ENCODE measurements around the gene CBFA2T3.

Gene CBFA2T3

GRCh38 chr16:88917915-88918627, 58.9 kb downstream of the CBFA2T3 start:
- Histone ChIP-seq H3K36me3 (ENCODE audit: insufficient read depth, low read length) (no peaks in the 10 kb centered on the region), H3K4me1 (ENCODE audit: insufficient read depth, low read length) (no peaks in the 10 kb centered on the region), H4K20me1 (ENCODE audit: insufficient read depth, low read length) (0 out of 2 replicates have a peak, but pooled peaks cover 6% of the 10 kb centered on the region), H3K4me3 (ENCODE audit: low read depth in 1 of 2, low read length in 2 of 2) (no peak overlapping the region), H2AFZ (ENCODE audit: low read depth, low read length) (no peak overlapping the region), H3K27me3 (ENCODE audit: insufficient read depth, low read length, poor library complexity) (no peaks in the 10 kb centered on the region), H3K79me2 (ENCODE audit: insufficient read depth, low read length) (no peaks in the 10 kb centered on the region), H3K27ac (ENCODE audit: low read length) (no peak overlapping the region), H3K9me3 (ENCODE audit: insufficient read depth, low read length, severe bottlenecking) (no peaks in the 10 kb centered on the region), H3K9ac (ENCODE audit: low read depth, low read length) (no peak overlapping the region), H3K4me2 (ENCODE audit: insufficient read depth, low read length) (no peak overlapping the region)
- TF ChIP-seq, protein P1, sequence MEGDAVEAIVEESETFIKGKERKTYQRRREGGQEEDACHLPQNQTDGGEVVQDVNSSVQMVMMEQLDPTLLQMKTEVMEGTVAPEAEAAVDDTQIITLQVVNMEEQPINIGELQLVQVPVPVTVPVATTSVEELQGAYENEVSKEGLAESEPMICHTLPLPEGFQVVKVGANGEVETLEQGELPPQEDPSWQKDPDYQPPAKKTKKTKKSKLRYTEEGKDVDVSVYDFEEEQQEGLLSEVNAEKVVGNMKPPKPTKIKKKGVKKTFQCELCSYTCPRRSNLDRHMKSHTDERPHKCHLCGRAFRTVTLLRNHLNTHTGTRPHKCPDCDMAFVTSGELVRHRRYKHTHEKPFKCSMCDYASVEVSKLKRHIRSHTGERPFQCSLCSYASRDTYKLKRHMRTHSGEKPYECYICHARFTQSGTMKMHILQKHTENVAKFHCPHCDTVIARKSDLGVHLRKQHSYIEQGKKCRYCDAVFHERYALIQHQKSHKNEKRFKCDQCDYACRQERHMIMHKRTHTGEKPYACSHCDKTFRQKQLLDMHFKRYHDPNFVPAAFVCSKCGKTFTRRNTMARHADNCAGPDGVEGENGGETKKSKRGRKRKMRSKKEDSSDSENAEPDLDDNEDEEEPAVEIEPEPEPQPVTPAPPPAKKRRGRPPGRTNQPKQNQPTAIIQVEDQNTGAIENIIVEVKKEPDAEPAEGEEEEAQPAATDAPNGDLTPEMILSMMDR (IDR thresholded peaks at IDR 0.05; ENCODE audit: borderline replicate concordance, extremely low read depth, low read length, poor library complexity, severe bottlenecking), result no peak
- TF ChIP-seq EZH2 (IDR thresholded peaks at IDR 0.05; ENCODE audit: borderline replicate concordance, low read depth, low read length, severe bottlenecking), result no peak
- DNase-seq (no peak), ATAC-seq (ENCODE audit: insufficient read depth, low read depth) (no peak)

DNA sequence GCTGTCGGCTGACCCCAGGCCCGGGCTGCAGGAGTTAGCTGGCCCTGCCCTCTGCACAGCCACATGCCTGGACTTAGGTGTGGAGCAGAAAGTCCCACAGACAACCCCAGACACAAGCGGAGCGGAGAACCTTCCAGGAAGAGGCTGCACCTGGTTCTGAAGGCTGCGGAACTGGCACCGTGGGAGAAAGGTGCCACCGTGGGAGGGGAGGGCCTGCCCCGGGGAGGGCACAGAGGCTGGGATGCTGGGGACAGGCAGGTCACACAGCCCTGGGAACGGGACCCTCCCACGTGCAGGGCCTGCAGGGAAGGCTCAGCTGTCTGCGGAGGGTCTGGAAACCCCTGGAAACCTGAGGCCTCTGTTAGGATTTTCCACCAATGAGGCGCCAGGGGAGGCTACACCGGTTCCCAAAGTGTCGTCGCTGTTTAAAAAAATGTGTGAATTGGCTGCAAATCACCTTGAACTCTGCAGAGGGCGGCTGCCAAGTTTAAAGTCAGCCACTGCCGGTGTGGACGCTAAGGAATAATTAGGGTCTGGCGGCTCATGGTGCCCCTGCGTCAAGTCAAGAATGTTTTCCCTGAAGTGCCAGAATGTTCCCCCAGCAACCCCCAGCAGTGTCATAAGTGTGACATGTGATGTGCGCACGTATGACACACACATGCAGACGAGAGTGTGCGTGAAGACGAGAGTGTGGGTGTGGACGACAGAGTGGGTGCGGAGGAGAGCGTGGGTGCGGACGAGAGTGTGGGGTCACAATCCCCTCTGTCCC, 59.7 kb downstream of the CBFA2T3 start:
- no peaks in the 10 kb centered on the region for H3K4me1 ChIP-seq (ENCODE audit: insufficient read depth, low read length)
- H2AFZ ChIP-seq (ENCODE audit: low read depth, low read length), result no peak overlapping the region
- no peak for ATAC-seq (ENCODE audit: insufficient read depth, low read depth)
- H3K9ac ChIP-seq (ENCODE audit: low read depth, low read length), result no peak overlapping the region
- H3K9me3 ChIP-seq (ENCODE audit: insufficient read depth, low read length, severe bottlenecking), result no peaks in the 10 kb centered on the region
- no peaks in the 10 kb centered on the region for H3K27me3 ChIP-seq (ENCODE audit: insufficient read depth, low read length, poor library complexity)
- no peak overlapping the region for H3K4me3 ChIP-seq (ENCODE audit: low read depth in 1 of 2, low read length in 2 of 2)
- no peaks in the 10 kb centered on the region for H3K79me2 ChIP-seq (ENCODE audit: insufficient read depth, low read length)
- no peak for TF ChIP-seq EZH2 (IDR thresholded peaks at IDR 0.05; ENCODE audit: borderline replicate concordance, low read depth, low read length, severe bottlenecking)
- TF ChIP-seq, protein P1 (IDR thresholded peaks at IDR 0.05; ENCODE audit: borderline replicate concordance, extremely low read depth, low read length, poor library complexity, severe bottlenecking), result no peak
- H3K36me3 ChIP-seq (ENCODE audit: insufficient read depth, low read length), result no peaks in the 10 kb centered on the region
- DNase-seq, result no peak
- H3K4me2 ChIP-seq (ENCODE audit: insufficient read depth, low read length), result no peak overlapping the region
- 0 out of 2 replicates have a peak, but pooled peaks cover 6% of the 10 kb centered on the region for H4K20me1 ChIP-seq (ENCODE audit: insufficient read depth, low read length)
- H3K27ac ChIP-seq (ENCODE audit: low read length), result no peak overlapping the region

GRCh38 chr16:88915639-88916327, 61.2 kb downstream of the CBFA2T3 start:
- Histone ChIP-seq H3K9me3 (ENCODE audit: insufficient read depth, low read length, severe bottlenecking) (no peaks in the 10 kb centered on the region), H3K4me1 (ENCODE audit: insufficient read depth, low read length) (no peaks in the 10 kb centered on the region), H3K27ac (ENCODE audit: low read length) (no peak overlapping the region), H3K79me2 (ENCODE audit: insufficient read depth, low read length) (no peaks in the 10 kb centered on the region), H4K20me1 (ENCODE audit: insufficient read depth, low read length) (0 out of 2 replicates have a peak, but pooled peaks cover 9% of the 10 kb centered on the region), H2AFZ (ENCODE audit: low read depth, low read length) (no peak overlapping the region), H3K27me3 (ENCODE audit: insufficient read depth, low read length, poor library complexity) (no peaks in the 10 kb centered on the region), H3K36me3 (ENCODE audit: insufficient read depth, low read length) (no peaks in the 10 kb centered on the region), H3K4me2 (ENCODE audit: insufficient read depth, low read length) (no peak overlapping the region), H3K9ac (ENCODE audit: low read depth, low read length) (no peak overlapping the region), H3K4me3 (ENCODE audit: low read depth in 1 of 2, low read length in 2 of 2) (no peak overlapping the region)
- TF ChIP-seq EZH2 (IDR thresholded peaks at IDR 0.05; ENCODE audit: borderline replicate concordance, low read depth, low read length, severe bottlenecking), result no peak
- TF ChIP-seq, protein P1 (IDR thresholded peaks at IDR 0.05; ENCODE audit: borderline replicate concordance, extremely low read depth, low read length, poor library complexity, severe bottlenecking), result no peak
- DNase-seq (no peak), ATAC-seq (ENCODE audit: insufficient read depth, low read depth) (no peak)

All from DND-41 (cell line).